ENCODE results near the gene CNNM4.
"Not testable (repeated sequence)": the region's sequence is repeated elsewhere in the genome, so short reads cannot be mapped to it uniquely, and the experiment has no call there.

Gene CNNM4

DNA sequence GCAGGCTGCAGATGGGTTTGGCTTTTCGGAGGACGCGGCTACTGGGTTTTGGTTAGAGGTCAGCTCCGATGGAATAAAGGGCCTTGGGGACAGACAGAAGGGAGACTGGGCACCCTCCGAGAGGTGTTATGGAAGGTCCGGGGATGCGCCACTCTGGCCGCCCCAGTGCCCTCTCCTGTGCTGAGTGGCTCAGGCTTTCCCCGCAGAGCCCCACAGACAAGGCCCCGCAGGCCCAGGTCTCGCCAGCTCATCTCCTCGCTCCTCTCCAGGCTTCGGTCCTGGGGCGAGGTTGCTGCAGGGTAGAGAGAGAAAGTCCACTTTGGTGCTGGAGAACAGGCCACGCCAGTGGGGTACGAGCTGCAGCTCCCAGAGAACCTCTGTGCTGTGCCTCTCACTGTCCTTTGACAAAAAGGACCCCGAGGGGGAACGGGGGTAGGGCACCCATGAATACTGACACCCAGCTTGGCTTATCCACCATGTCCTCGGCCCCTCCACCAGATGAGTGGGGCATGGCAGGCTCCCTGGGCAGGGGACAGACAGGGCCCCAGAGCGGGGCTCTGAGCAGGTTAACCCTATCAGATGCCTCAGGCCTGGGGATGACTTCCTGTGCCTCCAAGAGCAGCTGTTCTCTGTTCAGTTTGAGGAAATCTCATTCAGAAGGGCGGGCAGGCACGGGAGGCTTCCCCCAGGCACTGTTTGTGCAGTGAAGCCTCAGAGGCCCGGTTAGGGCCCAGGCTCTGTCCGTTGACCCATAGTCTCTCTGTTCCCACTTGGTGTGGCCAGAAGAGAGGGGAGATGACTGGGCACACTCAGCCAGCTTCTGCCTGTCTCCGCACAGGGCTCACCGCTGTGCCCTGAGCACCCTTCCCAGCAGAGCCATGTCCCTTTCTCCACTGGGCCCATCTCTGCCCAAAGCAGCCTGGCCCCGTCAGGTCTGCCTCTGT is 39.6 kb downstream of the CNNM4 start:
- TF ChIP-seq, protein P1, sequence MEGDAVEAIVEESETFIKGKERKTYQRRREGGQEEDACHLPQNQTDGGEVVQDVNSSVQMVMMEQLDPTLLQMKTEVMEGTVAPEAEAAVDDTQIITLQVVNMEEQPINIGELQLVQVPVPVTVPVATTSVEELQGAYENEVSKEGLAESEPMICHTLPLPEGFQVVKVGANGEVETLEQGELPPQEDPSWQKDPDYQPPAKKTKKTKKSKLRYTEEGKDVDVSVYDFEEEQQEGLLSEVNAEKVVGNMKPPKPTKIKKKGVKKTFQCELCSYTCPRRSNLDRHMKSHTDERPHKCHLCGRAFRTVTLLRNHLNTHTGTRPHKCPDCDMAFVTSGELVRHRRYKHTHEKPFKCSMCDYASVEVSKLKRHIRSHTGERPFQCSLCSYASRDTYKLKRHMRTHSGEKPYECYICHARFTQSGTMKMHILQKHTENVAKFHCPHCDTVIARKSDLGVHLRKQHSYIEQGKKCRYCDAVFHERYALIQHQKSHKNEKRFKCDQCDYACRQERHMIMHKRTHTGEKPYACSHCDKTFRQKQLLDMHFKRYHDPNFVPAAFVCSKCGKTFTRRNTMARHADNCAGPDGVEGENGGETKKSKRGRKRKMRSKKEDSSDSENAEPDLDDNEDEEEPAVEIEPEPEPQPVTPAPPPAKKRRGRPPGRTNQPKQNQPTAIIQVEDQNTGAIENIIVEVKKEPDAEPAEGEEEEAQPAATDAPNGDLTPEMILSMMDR (IDR thresholded peaks at IDR 0.05; ENCODE audit: insufficient read depth, low read depth, low read length, missing control alignments) = no peak
- no peak for DNase-seq (ENCODE audit: low read depth)
- H3K4me3 ChIP-seq (ENCODE audit: low read depth, low read length) = no peak overlapping the region

- no peak overlapping the region for H3K4me3 ChIP-seq (ENCODE audit: low read depth, low read length)
- peak; percentile 81 for DNase-seq (ENCODE audit: low read depth)
- TF ChIP-seq, protein P1 (IDR thresholded peaks at IDR 0.05; ENCODE audit: insufficient read depth, low read depth, low read length, missing control alignments) = peak; percentile 91
These were observed 40.5 kb downstream of the CNNM4 start for GRCh38 chr2:96801005-96801785.

DNA sequence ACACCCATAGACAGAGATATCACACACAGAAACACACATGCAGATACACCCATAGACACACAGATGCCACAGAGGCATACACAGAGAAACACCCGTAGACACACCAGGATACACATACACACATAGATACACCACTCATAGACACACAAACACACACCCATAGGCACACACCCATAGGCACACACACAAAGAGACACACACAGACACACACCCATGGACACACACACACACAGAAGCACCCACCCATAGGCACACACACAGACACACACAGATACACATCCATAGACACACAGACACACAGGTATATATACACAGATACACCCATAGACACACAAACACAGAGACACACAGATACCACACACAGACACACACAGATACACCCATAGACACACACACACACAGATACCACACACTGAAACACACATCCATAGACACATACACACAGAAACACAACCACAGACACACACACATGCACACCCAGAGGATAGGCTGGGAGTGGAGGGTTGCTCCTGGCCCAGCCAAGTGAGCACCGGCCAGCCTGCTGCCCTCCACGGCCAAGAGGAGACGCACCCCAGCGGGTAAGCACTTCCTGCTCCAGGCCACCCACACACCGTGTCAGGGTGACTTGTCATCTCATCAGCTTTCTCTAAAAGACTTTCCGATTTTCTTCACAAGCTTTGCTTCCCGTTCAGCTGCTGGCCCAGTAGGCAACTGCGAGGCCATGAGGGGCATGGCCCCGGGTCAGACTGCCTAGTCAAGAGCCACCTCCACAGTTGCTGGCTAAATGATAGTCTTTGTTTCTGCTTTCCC is 41.3 kb downstream of the CNNM4 start:
- TF ChIP-seq, protein P1 (IDR thresholded peaks at IDR 0.05; ENCODE audit: insufficient read depth, low read depth, low read length, missing control alignments) = no peak
- DNase-seq (ENCODE audit: low read depth) = peak; percentile 57
- H3K4me3 ChIP-seq (ENCODE audit: low read depth, low read length) = no peak overlapping the region

DNA sequence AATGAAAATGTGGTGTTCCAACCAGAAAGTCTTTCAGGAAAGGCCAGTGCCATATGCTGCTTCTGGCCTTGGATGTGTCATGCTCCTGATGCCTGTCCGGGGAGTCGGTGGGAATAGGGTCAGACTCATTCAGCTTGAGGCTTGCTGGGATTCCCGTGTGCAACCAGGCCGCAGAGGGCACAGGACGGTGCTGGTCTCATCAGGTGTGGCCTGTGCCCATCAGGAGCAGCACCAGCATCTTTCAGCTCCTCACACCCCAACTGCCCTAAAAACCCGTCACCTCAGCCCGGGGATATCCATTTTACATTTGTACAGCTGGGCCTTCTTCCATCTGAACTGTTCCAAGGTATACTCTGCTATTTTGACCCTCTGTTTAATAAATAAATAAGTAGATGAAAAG is 42.0 kb downstream of the CNNM4 start:
- TF ChIP-seq, protein P1 (IDR thresholded peaks at IDR 0.05; ENCODE audit: insufficient read depth, low read depth, low read length, missing control alignments) = no peak
- DNase-seq (ENCODE audit: low read depth) = no peak
- H3K4me3 ChIP-seq (ENCODE audit: low read depth, low read length) = no peak overlapping the region

- no peak overlapping the region for H3K4me3 ChIP-seq (ENCODE audit: low read depth, low read length)
- TF ChIP-seq, protein P1 (IDR thresholded peaks at IDR 0.05; ENCODE audit: insufficient read depth, low read depth, low read length, missing control alignments) = no peak
- no peak for DNase-seq (ENCODE audit: low read depth)
These were observed 44.3 kb downstream of the CNNM4 start for GRCh38 chr2:96804986-96805385.

GRCh38 chr2:96805946-96806345 is 45.2 kb downstream of the CNNM4 start:
- H3K4me3 ChIP-seq (ENCODE audit: low read depth, low read length); DNase-seq (ENCODE audit: low read depth): not testable (repeated sequence)
